T-helper 1 cell treated with Interleukin-12 subunit alpha and Interleukin-12 subunit beta and Interleukin-4 antibody, amounts not matched to agents 30 ng/mL and 1 ng/mL, for 36 hours (primary cell): ENCODE results near the gene CIZ1. TPM values are rescaled to one million over a fixed set of nuclear protein-coding genes. Genes with fewer than 3 reads are reported as not detected.

Experiments used
- intact Hi-C: fragments of 100-400 bp; cut with micrococcal nuclease; formaldehyde crosslinking; loops from one replicate; pipeline ENCODE4 v1.15.1; 2024
- total RNA-seq: library from RNA; stranded (reverse); gene quantifications from 2 replicates; pipeline ENCODE4 v1.2.3, GENCODE V29; 2022

The CIZ1 gene
- total RNA-seq, 1 donor from 2014 or later, result 142 TPM

DNA sequence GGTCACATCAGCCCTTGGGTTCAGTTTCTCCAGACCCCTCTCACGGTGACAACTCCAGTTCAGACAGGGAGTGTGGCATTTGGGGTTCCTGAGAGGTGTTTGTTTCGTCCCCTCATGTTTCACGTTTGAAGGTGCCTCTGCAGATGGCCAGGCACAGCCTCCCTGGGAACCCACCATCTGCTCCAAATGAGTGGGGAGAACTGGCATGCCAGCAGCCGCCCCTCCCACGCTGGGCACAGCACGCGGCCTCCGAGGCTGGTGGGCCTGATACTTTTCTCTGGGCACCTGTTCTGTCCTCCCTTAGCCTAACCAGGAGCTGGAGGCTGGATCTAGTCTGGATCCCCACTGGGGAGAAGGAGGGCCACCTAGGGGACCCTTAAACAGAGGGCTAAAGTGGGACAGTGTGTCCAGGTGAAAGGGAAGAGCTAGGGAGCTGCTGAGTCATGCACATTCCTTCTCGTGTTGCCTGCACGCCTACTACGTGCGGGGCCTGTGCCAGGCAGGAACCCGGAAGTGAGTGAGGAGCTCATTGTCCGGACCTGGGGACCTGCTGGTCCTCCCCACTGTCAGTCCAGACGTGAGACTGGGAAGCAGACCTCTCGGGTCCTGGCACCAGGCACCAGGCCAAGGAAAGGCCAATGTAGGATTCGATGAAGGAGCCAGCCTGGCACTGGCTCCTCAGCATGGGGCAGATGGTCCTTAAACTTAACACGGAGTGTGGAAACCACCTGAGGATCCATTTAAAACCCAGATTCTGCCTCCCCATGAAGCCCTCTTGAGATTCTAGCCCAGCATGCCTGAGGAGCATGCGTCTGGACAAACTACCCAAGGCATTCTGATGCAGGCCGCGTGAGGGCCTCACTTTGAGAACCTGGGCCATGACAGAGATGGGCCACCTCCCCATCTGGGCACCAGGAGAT lies 23.5 kb upstream of the CIZ1 start:
- intact Hi-C loops, result no loop called here

DNA sequence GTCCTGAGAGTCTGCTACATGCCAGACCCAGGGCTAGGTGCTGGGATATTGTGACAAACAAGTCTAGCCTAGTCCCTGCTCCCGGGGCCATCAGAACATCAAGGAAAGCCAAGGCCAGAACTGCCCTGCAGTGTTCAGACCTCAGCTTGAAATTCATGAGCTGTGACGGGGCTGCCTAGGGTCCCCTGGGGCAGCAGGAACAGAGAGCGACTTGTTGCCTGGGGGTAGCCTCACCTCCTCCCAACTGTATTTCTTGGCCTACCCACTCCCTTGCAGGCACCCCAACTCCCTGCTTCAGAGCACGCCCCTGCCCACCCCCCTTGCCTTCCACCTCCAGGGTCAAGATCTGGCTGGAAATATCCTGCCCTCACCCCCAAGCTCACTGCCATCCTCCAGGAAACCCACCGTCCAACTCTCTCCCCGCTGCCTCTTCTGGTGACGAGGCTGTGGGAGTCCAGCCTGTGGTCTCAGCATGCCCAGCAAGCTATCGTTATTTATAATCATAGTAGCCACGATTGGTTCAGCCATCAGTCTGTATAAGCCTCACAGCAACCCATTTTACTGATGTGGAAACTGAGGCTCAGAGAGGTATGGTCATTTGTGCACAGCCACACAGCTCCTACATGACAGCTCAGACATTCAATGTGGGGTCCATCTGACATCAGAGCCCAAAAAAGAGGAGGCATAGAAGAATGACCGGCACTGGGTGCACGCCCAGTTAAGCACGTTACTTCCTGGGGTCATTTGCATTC lies 22.6 kb upstream of the CIZ1 start:
- intact Hi-C loops, result no loop called here

DNA sequence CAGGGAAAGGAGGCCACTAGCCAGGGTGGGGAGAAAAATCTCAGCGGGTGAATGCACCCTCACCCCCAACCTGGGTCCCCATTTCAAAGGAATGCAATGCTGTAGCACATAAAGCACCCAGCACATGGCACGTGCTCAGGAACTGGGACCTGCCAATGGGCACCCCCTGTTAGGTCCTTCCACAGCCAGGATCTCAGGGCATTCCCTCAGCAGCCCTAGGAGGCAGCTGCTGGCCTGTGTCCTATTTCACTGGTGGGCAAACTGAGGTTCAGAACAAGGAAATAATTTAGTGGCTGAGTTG lies 20.6 kb upstream of the CIZ1 start:
- intact Hi-C loops, result no loop called here

DNA sequence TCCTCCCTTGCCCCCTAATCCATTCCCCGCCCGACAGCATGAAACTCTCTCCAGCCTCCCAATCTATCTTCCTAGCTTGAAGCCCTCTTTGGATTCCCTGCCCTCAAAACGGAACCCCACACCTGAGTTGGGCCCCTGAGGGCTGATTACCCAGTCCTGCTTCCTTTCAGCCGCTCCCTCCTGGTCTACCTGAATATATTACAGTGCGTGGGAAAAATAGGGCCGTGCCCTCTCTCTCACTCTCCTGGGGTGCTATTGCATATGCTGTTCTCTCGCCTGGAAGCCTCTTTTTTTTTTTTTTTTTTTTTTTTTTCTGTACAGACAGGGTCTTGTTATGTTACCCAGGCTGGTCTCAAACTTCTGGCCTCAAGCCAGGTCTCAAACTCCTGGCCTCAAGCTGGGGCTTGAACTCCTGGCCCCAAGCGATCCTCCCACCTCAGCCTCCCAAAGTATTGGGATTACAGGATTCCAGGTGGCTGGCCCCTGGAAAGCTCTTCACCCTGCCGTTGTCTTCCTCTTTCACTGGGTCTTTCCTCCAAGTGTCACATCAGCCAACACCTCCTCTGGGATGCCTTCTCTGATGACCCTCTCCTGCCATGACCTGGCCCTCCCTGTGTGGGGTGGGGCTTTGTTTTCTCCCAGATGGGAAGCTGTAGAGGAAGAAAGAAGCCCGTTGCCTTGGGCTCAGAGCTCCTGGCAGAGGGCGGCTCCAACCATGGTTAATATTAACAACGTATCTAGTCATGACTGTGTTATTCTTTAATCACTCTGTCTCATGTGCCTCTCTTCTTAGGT lies 20.0 kb upstream of the CIZ1 start:
- intact Hi-C loops, result no loop called here

DNA sequence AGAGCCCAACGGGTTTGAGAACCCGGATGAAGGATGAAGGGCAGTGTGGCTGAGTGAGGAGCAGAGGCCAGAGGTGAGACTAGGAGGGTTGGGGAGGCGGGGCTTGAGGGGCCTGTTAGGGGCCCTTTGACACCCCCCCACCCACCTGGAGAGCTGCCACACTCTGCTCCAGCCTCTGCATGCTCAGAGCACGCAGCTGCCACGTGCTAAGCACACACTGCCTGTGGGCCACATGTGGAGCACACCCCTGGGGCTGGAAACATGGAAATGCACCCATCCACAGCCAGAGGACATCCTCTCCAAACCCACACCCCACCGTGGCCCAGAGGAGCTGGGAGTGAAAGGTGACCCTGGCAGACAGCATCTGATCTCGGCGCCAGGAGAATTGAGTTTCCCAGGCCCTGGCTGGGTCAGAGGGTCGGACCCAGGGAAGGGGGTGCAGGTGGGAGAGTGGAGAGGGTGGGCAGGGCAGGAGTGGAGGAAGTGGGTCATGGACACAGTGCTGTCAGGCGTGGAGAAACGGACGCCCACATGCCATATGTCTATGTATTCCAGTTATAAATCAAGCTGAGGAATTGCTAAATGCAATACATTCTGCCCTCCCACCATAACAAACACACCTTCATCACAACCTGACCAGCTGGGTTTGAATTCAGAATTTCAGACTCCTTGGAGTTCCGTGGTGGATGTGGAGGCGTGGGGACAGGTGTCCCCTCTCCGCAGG lies 17.7 kb upstream of the CIZ1 start:
- intact Hi-C loops, result no loop called here

DNA sequence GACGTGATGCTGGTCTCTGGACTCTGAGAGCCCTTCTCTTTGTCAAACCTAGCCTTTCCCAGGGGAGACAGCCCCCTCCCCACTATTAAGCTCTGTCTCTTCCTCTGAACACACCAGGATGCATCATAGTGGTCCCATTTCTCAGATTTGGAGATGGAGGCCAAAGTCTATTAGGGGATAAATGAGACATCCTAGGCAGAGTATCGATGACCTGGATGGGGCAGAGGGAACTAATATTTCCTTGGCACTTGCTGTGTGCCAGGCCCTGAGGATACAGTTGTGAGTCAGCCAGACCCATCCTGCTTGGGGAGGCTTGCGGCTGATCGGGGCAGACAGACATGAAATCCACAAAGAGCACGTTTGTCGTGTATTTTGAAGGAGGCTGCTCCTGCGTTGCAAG lies 17.0 kb upstream of the CIZ1 start:
- intact Hi-C loops, result no loop called here

DNA sequence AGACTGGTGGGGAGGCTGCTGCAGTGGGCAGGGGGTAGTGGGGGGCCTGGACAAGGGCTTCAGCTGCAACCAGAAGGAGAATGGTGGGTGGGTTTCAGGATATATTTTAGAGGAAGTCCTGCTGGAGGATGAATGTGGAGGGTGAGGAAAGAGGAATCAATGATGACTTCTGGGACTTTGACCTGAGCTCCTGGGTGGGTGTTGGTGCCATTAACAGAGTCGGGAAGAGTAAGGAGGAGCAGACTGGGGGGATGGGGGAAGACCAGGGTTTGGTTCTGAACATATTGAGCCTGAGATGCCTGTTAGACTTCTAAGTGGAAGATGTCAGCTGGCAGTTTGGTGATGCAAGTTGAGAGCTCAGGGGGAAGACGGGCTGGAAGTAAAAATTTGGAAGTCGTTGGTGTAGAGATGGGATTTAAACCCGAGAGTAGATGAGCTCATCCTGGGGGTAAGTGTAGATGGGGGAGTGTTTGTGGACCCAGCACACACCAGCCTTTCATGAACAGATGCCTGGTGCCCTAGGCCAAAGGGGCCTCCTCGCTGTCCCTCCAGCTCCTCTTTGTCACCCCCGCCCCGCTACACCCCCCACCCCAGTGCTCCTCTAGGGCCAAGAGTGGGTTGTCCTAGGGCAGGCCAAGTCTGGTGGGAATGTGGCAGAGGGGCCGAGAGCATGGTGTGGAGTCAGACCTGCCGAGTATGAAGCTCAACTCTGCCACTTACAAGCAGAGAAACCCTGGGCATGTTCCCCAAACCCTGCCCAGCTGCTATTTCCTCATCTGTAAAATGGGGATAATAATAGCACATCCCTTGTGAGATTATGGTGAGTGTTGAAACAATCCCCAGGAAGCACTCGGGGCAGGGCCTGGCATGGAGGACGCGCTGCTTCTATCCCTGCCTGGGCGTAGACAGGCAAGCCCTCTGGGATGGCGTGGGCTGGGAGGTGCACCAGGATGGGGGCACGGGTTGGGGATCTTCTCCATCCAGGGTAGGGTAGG lies 15.8 kb upstream of the CIZ1 start:
- intact Hi-C loops, result no loop called here

DNA sequence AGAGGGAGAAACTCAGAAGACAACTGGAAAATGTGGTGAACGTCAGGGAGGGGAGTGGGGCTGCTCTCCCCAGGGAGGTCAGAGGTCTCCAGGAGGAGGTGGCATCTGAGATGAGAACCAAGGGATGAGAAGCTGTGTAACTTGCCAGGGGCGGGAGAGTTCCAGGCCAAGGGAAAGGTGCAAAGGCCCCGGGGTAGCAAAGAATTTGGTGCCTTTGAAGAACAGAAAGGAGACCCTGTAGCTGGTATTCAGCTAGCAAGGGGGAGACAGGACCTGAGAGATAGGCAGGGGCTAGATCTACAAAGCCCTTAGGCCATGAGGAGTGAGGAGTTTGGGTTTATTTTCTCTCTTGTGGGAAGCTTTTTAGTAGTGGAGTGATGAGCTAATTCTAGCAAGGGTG lies 15.1 kb upstream of the CIZ1 start:
- intact Hi-C loops, result no loop called here

DNA sequence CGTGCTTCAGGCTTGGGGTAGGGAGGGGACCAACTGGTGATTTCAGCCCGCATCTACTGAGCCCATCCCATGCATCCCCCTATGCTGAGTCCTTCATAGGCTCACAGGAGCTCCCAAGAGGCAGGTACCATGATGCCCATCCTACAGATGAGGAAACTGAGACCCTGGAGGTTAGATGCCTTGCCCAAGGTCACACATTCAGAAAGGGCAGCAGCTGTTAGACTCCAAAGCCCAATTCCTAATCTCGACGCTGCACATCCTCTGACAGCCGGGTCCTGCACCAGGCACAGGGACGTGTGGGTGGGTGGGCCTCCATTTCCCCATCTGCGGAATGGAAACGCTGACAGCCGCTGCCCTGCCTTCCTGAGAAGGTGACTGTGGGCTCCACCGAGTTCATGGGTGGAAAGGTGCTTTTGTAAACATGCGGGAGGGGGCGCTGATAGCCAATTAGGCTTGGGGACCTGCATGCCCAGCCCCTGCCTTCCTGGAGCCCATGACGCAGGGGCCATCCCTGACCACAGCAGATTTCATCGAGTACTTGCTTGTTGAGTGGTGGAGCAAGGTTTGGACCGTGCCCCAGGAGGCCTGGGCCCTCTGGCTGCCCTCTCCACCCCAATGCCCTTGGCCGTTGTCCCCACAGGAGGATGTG lies 14.0 kb upstream of the CIZ1 start:
- intact Hi-C loops, result no loop called here

DNA sequence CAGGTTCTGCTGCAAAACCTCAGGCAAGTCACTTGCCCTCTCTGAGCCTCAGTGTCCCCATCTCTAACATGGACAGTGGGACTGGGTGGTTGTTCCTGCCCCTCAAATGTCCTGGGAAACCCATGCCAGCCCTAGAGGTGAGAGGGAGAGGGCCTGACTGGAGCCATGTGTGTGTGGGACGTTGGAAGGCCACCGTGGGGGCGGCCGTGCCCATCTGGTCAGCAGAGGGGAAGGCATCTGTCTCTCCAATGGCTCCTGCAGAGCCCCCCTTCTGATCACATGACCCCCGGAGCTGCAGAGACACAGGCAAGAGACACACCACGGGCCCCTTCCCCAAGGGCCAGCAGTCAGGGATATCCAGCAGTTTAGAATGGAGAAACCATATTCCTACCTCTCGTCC lies 13.5 kb upstream of the CIZ1 start:
- intact Hi-C loops, result loop anchor here (5.0 kb wide), 1 partner anchor 78 kb away; the partner anchor contains the start of gene PTGES2

DNA sequence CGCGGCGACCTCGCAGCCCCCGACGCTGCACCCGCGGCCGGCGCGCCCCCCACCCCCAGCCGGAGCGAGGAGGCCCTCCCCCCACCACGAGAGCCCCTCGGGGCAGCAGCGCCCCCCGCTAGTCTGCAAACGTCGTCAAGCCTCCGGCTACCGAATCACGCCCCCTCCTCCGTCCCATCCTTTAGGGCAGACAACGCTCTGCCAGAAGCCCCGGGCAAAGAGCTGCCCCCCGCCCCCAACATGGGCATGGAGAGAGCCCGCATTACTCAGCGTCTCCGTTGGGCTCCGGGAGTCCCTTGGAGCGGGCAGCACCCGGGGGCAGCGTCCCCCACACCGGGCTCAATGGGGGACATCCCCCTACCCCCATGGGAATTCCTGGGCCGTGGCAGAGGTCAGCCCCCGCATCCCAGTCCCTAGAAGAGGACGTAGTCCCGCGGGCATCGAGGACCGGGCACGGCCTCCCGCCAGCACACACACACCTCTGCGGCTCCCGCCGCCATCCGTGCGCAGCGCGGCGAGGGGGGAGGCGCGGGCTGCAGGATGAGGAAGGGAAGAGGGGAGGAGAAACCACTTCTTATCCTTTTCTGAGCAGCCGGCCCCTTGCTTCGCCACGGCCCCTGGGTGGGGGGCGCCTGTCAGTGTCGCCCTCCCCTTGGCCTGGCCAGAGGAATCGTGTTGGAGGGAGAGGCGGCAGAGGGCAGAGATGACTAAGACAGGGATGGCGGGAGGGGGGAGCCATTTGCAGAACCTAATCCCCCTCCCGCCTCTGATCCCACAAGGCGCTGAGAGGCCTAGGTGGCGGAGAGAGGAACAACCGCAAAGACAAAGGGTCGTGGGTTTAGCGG lies 12.6 kb upstream of the CIZ1 start:
- intact Hi-C loops, result loop anchor here (1.0 to 5.0 kb wide), 8 partner anchors 13 to 907 kb away; partner anchors contain the start of genes BBLN, CIZ1, GOLGA2 and NAIF1

DNA sequence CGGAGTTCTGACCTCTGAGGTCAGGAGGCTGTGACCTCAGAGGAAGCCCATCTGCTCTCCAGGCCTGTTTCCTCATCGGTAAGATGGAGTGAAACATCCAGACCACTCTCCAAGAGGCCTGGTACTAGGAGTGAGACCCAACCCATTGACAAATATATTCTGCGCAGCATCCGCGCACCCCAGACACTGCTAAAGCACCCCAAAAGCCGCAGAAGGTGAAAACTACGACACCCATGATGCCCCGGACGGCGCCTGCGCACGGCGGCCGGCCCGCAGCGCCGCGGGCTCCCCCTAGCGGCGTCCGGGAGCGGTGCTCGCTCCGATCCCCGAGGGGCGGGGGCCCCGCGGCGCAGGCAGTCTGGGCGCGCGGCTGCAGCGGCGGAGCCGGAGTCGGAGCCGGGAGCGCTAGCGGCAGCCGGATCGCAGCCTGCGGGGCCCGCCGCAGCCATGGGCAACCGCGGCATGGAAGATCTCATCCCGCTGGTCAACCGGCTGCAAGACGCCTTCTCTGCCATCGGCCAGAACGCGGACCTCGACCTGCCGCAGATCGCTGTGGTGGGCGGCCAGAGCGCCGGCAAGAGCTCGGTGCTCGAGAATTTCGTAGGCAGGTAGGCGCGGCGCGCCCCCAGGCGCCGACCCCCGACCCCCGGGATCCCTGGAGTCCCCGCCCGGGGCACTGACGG lies 11.8 kb upstream of the CIZ1 start, which contains the start of gene DNM1:
Gene DNM1, plus strand, starts transcription at position 356 of the 683 bp plus-strand sequence. Its CDS starts 92 bp downstream, at position 448.
- intact Hi-C loops, result loop anchor here (1.0 to 5.0 kb wide), 8 partner anchors 12 to 908 kb away; partner anchors contain the start of genes BBLN, CIZ1, GOLGA2 and NAIF1

DNA sequence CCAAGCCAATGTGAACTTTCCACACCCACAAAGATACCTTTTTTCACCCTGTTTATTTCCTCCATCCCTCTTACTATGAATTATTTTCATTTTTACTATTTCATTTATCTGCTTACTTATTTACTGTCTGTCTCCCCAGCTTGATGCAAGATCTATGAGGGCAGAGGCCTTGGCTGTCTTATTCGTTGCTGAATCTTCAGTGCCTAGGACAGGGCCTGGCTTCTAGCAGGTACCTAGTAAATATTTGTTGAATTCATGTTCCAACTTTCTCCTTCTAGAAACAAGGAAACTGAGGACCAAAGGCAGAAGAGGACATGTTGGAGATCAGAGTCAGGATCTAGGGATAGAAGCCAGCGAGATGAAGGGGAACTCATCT lies 11.3 kb upstream of the CIZ1 start:
- intact Hi-C loops, result loop anchor here (1.0 to 5.0 kb wide), 8 partner anchors 11 to 909 kb away; partner anchors contain the start of genes BBLN, CIZ1, GOLGA2 and NAIF1

DNA sequence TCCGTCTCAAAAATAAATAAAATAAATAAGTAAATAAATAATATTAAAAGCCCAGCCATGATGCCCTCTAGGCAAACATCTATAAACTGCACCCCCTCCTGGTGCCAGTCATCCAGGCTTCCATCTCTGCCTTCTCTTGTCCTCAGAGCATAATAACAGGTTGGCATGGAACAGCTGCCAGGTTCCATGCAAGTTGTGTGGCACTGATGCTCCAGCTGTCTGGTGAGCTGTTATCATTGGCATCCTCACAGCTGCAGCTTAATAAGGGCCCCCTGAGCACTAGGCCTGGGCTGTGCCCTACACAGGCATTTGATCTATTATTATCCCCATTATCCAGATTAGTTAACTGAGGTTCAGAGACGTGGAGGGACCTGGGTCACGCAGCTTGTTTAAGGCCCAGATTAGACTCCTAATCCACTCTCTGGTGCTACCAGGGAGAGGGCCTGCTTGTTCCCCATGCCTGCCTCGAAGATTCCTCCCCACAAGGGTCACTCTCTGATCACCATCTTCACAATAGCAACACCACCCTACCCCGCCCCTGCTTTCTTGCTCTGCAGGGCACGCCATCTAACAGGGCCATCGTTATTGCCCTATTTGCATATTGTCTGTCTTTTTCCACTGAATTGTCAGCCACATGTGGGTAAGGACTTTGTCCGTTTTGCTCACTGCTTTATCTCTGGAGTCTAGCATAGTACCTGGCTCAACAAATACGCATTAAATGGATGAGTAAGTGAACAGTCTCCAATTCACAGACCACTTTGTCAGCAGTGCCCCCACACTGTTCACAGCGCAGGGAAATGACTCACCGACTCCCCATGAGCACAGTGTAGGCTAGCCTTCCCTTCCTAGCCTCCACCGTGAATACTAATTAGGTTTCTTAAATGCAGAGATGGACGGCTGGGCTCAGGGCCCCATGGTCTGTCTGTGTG lies 10.3 kb upstream of the CIZ1 start:
- intact Hi-C loops, result loop anchor here (5.0 kb wide), 1 partner anchor 74 kb away; the partner anchor contains the start of gene PTGES2

DNA sequence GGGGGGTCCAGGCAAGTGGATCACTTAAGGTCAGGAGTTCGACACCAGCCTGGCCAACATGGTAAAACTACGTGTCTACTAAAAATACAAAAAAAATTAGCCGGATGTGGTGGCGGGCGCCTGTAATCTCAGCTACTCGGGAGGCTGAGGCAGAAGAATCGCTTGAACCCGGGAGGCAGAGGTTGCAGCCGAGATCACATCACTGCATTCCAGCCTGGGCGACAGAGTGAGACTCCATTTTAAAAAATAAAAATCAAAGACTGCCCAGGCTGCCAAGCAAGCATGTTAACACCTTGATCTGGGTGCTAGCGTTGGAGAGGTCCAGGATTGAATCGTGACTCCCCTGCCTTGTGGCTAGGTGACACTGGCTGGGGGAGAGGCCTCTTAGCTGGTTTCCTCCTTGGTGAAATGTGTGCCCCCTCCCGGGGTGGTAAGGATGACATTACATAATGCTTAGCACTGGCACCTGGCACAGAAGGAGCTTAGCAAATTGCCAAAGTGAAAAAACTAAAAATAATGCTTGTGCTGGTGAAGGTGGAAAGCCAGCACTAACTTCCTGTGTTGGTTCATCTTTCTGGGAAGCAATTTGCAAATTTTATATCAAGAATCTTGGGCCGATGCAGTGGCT lies 2.2 kb upstream of the CIZ1 start:
- intact Hi-C loops, result loop anchor here (5.0 kb wide), 1 partner anchor 359 kb away; the partner anchor contains the start of gene SPTAN1
